ENCODE measurements around the gene MMP23B. TPM values are rescaled to one million over a fixed set of nuclear protein-coding genes. Genes with fewer than 3 reads are reported as not detected.
"Not testable (repeated sequence)": the region's sequence is repeated elsewhere in the genome, so short reads cannot be mapped to it uniquely, and the experiment has no call there.

The MMP23B gene
- total RNA-seq = 0.92 TPM

- ATAC-seq = no peak
Measured at GRCh38 chr1:1631782-1632420, at the start of gene MMP23B. TSS of gene MMP23B (plus strand) at chr1:1632173. CDS start at chr1:1632219, 46 bp downstream.

GRCh38 chr1:1582585-1583346 lies 49.2 kb upstream of the MMP23B start:
- peak; percentile 35 for ATAC-seq

GRCh38 chr1:1583347-1584010 lies 48.5 kb upstream of the MMP23B start:
- ATAC-seq = peak; percentile 47

- ATAC-seq = peak; percentile 41
Measured at GRCh38 chr1:1591452-1591851, 40.5 kb upstream of the MMP23B start.

GRCh38 chr1:1593834-1594601 lies 38.0 kb upstream of the MMP23B start:
- peak; percentile 7 for ATAC-seq

GRCh38 chr1:1594602-1595260 lies 37.2 kb upstream of the MMP23B start:
- peak; percentile 44 for ATAC-seq

- ATAC-seq = not testable (repeated sequence)
Measured at GRCh38 chr1:1595341-1595740, 36.6 kb upstream of the MMP23B start.

- ATAC-seq = no peak
Measured at GRCh38 chr1:1596493-1597274, 35.3 kb upstream of the MMP23B start.

- ATAC-seq = peak; percentile 27
Measured at GRCh38 chr1:1597275-1597930, 34.6 kb upstream of the MMP23B start.

GRCh38 chr1:1598051-1598719 lies 33.8 kb upstream of the MMP23B start:
- ATAC-seq = no peak

- no peak for ATAC-seq
Measured at GRCh38 chr1:1598720-1599029, 33.3 kb upstream of the MMP23B start.

- peak; percentile 45 for ATAC-seq
Measured at GRCh38 chr1:1599030-1599934, 32.7 kb upstream of the MMP23B start.

GRCh38 chr1:1599935-1600860 lies 31.8 kb upstream of the MMP23B start, which contains the start of gene FNDC10:
TSS of gene FNDC10 (minus strand) at chr1:1600135. CDS start at chr1:1600015, 120 bp downstream.
- ATAC-seq = no peak

- no peak for ATAC-seq
Measured at GRCh38 chr1:1600861-1601563, 31.0 kb upstream of the MMP23B start.

GRCh38 chr1:1601564-1602303 lies 30.2 kb upstream of the MMP23B start:
- ATAC-seq = no peak

- no peak for ATAC-seq
Measured at GRCh38 chr1:1602304-1602967, 29.5 kb upstream of the MMP23B start.

All from esophagus mucosa (tissue), 1 donor.